Gastrocnemius medialis (tissue), 4 donors: ENCODE results near the gene CACNA1G. TPM values are rescaled to one million over a fixed set of nuclear protein-coding genes. Genes with fewer than 3 reads are reported as not detected.

Experiments
- ATAC-seq, 2 donors: fragments of 150-250 bp; one replicate each; pipeline ENCODE4 v1.9.1; 2016
- DNase-seq, 2 donors: peaks; one replicate each; pipeline ENCODE4 v3.0.0-alpha.2; 2019
- H3K27ac ChIP-seq, 4 donors: fragments of 200-600 bp; sonication (generic); 1 replicate in 1 of 4; 2 replicates in 3 of 4; pipeline ENCODE4 v1.5.1; 2016 to 2018; ENCODE audit warnings: mild to moderate bottlenecking in 2 of 4, moderate library complexity in 1 of 4
- H3K27me3 ChIP-seq, 3 donors: fragments of 200-600 bp; sonication (generic) in 2 of 3; 1 replicate in 1 of 3; 2 replicates in 2 of 3; pipeline versions ENCODE4 v1.5.1 to v1.6.0; 2016 to 2019; ENCODE audit warnings: mild to moderate bottlenecking in 1 of 3, moderate library complexity in 1 of 3
- H3K36me3 ChIP-seq, 2 donors: fragments of 200-600 bp; sonication (generic) in 1 of 2; one replicate each; pipeline ENCODE4 v1.5.1; 2017 to 2018
- H3K4me1 ChIP-seq, 2 donors: fragments of 200-600 bp; sonication (generic) in 1 of 2; one replicate each; pipeline ENCODE4 v1.5.1; 2016 to 2017; ENCODE audit warnings: mild to moderate bottlenecking in 2 of 2
- H3K4me3 ChIP-seq, 4 donors: fragments of 200-600 bp; sonication (generic) in 3 of 4; 1 replicate in 1 of 4; 2 replicates in 3 of 4; pipeline ENCODE4 v1.5.1; 2016 to 2019; ENCODE audit warnings: mild to moderate bottlenecking in 2 of 4
- H3K9me3 ChIP-seq, 3 donors: fragments of 200-600 bp; sonication (generic) in 2 of 3; 1 replicate in 1 of 3; 2 replicates in 2 of 3; pipeline ENCODE4 v1.5.1; 2016 to 2019
- CTCF ChIP-seq, 5 experiments: fragments of 450-650 bp in 3 of 5; fragments of 200-600 bp in 2 of 5; sonication (generic) in 2 of 5; IDR thresholded peaks in 4 of 5; conservative IDR thresholded peaks in 1 of 5; 1 replicate in 4 of 5; 2 replicates in 1 of 5; pipeline ENCODE4 v1.5.1; 2016 to 2019; ENCODE audit warnings: antibody characterized with exemption in 5 of 5, mild to moderate bottlenecking in 3 of 5, moderate library complexity in 3 of 5
- POLR2A ChIP-seq, 2 donors: fragments of 450-650 bp; IDR thresholded peaks; one replicate each; pipeline ENCODE4 v1.6.1; 2017; ENCODE audit warnings: antibody characterized with exemption in 2 of 2, mild to moderate bottlenecking in 2 of 2, moderate library complexity in 2 of 2
- in situ Hi-C, 4 donors: fragments of 200-750 bp; cut with MboI; loops; one replicate each; pipeline versions ENCODE4 v1.15.0 to v1.8.0; 2017; ENCODE audit warnings: low sequenced_read_pairs in 4 of 4
- intact Hi-C: fragments of 100-400 bp; cut with DNase I; formaldehyde crosslinking; loops from one replicate; pipeline ENCODE4 v1.15.1; 2023; ENCODE audit warnings: low total_unique reads
- total RNA-seq, 4 donors: library from RNA; depleted of rRNA; stranded (reverse); fragments of >200 nt; gene quantifications; one replicate each; pipeline versions ENCODE4 v1.1.0 to v1.2.3, GENCODE V29; 2016

The CACNA1G gene
- total RNA-seq, 4 donors from 2014 or later, result 0.09 to 0.10 TPM; not detected in 2

GRCh38 chr17:50570032-50570431 is 9.5 kb downstream of the CACNA1G start:
- TF ChIP-seq CTCF (IDR thresholded peaks at IDR 0.05 in 4 of 5, conservative IDR thresholded peaks at IDR 0.05 in 1 of 5) (no peak), POLR2A (IDR thresholded peaks at IDR 0.05) (no peak)
- intact Hi-C loops, result no loop called here
- Histone ChIP-seq H3K9me3 (no peaks in the 10 kb centered on the region), H3K4me1 (no peaks in the 10 kb centered on the region), H3K36me3 (no peaks in the 10 kb centered on the region), H3K27me3 (peaks cover 9 to 21% (median 12%) of the 10 kb centered on the region in 3 donors), H3K27ac (no peak overlapping the region), H3K4me3 (no peak overlapping the region)
- ATAC-seq, result no peak
- no peak for DNase-seq
- in situ Hi-C loops, result no loop called here

GRCh38 chr17:50570528-50570927 is 10.0 kb downstream of the CACNA1G start:
- intact Hi-C loops, result no loop called here

GRCh38 chr17:50571681-50572080 is 11.2 kb downstream of the CACNA1G start:
- no peak for ATAC-seq
- Histone ChIP-seq H3K4me3 (no peak overlapping the region), H3K36me3 (no peaks in the 10 kb centered on the region), H3K4me1 (no peaks in the 10 kb centered on the region), H3K9me3 (no peaks in the 10 kb centered on the region), H3K27me3 (peaks cover 0 to 4% (median 4%) of the 10 kb centered on the region in 3 donors), H3K27ac (no peak overlapping the region)
- no peak for DNase-seq
- in situ Hi-C loops (no loop called here), intact Hi-C loops (no loop called here)
- TF ChIP-seq CTCF (IDR thresholded peaks at IDR 0.05 in 4 of 5, conservative IDR thresholded peaks at IDR 0.05 in 1 of 5) (no peak), POLR2A (IDR thresholded peaks at IDR 0.05) (no peak)

More at GRCh38 chr17:50570528-50570927, 10.0 kb downstream of the CACNA1G start:
- H3K36me3 ChIP-seq, result no peaks in the 10 kb centered on the region
- no peak overlapping the region for H3K4me3 ChIP-seq
- peaks cover 7 to 16% (median 9%) of the 10 kb centered on the region in 3 donors for H3K27me3 ChIP-seq
- ATAC-seq (no peak), DNase-seq (no peak)
- H3K27ac ChIP-seq, result no peak overlapping the region
- H3K4me1 ChIP-seq, result no peaks in the 10 kb centered on the region
- H3K9me3 ChIP-seq, result no peaks in the 10 kb centered on the region
- in situ Hi-C loops, result no loop called here
- TF ChIP-seq CTCF (IDR thresholded peaks at IDR 0.05 in 4 of 5, conservative IDR thresholded peaks at IDR 0.05 in 1 of 5) (no peak), POLR2A (IDR thresholded peaks at IDR 0.05) (no peak)

- TF ChIP-seq CTCF (IDR thresholded peaks at IDR 0.05 in 4 of 5, conservative IDR thresholded peaks at IDR 0.05 in 1 of 5), result no peak
- TF ChIP-seq POLR2A (IDR thresholded peaks at IDR 0.05), result no peak
- intact Hi-C loops (no loop called here), in situ Hi-C loops (no loop called here)
- H3K9me3 ChIP-seq, result no peaks in the 10 kb centered on the region
- H3K27me3 ChIP-seq, result no peaks in the 10 kb centered on the region
- H3K4me1 ChIP-seq, result no peaks in the 10 kb centered on the region
- no peak overlapping the region for H3K27ac ChIP-seq
- DNase-seq (no peak), ATAC-seq (no peak)
- H3K4me3 ChIP-seq, result no peak overlapping the region
- no peaks in the 10 kb centered on the region for H3K36me3 ChIP-seq
Observed at GRCh38 chr17:50572541-50572940, 12.0 kb downstream of the CACNA1G start.
